PC-9 (cell line): ENCODE data around the gene PANX2. TPM values are rescaled to one million over a fixed set of nuclear protein-coding genes. Genes with fewer than 3 reads are reported as not detected.
"Not testable (repeated sequence)": the region's sequence is repeated elsewhere in the genome, so short reads cannot be mapped to it uniquely, and the experiment has no call there.

Experiments
- BruUV-seq: library from RNA; stranded (reverse); fragments of 400-500 nt; replicated peaks from 2 replicates; lab custom pipeline; 2021; lab: Mats Ljungman, UMichigan
- CTCF ChIA-PET: fragments of 300-600 bp; sonication (Branson Sonifier 250); formaldehyde crosslinking; loops from one replicate; lab custom pipeline; 2022; ENCODE audit warnings: antibody characterized with exemption; lab: Charles Lee
- POLR2A ChIA-PET: fragments of 300-600 bp; sonication (Branson Sonifier 250); formaldehyde crosslinking; loops from one replicate; lab custom pipeline; 2022; ENCODE audit warnings: antibody characterized with exemption; ENCODE audit not compliant: unreplicated experiment; lab: Charles Lee
- DNase-seq, 2 experiments: peaks; one replicate each; pipeline versions ENCODE4 v3.0.0 to v3.0.0-alpha.2; 2015 to 2022; ENCODE audit warnings: mixed read lengths in 1 of 2
- H2AFZ ChIP-seq: fragments of 200-600 bp; sonication (generic); 2 replicates; pipeline ENCODE4 v1.8.1; 2017; ENCODE audit warnings: antibody characterized with exemption
- H3F3A ChIP-seq: fragments of 200-600 bp; sonication (generic); 2 replicates; pipeline ENCODE4 v1.8.1; 2017; ENCODE audit warnings: antibody characterized with exemption, mild to moderate bottlenecking, low read depth; ENCODE audit not compliant: insufficient read depth
- H3K27ac ChIP-seq: fragments of 200-600 bp; sonication (generic); 2 replicates; pipeline ENCODE4 v1.6.1; 2016; ENCODE audit warnings: mixed run types
- H3K27me3 ChIP-seq: fragments of 200-600 bp; sonication (generic); 2 replicates; pipeline ENCODE4 v1.6.1; 2016; ENCODE audit warnings: low read depth, mixed run types; ENCODE audit not compliant: insufficient read depth
- H3K36me3 ChIP-seq: fragments of 200-600 bp; sonication (generic); 2 replicates; pipeline ENCODE4 v1.6.1; 2016; ENCODE audit warnings: low read depth, mixed run types
- H3K4me1 ChIP-seq: fragments of 200-600 bp; sonication (generic); replicated peaks from 2 replicates; pipeline ENCODE4 v1.6.1; 2016; ENCODE audit warnings: mixed run types; ENCODE audit not compliant: insufficient read depth
- H3K4me2 ChIP-seq: fragments of 200-600 bp; sonication (generic); 2 replicates; pipeline ENCODE4 v1.6.1; 2017; ENCODE audit warnings: mixed run types
- H3K4me3 ChIP-seq: fragments of 200-600 bp; sonication (generic); 2 replicates; pipeline ENCODE4 v1.6.1; 2016; ENCODE audit warnings: mixed run types
- H3K79me2 ChIP-seq: fragments of 200-600 bp; sonication (generic); 2 replicates; pipeline ENCODE4 v1.6.1; 2017; ENCODE audit warnings: low read depth, mixed run types
- H3K9me2 ChIP-seq: fragments of 200-600 bp; sonication (generic); 2 replicates; pipeline ENCODE4 v1.8.1; 2017; ENCODE audit warnings: mild to moderate bottlenecking; ENCODE audit not compliant: insufficient read depth
- H3K9me3 ChIP-seq: fragments of 200-600 bp; sonication (generic); 2 replicates; pipeline ENCODE4 v1.8.1; 2016; ENCODE audit warnings: low read depth; ENCODE audit not compliant: insufficient read depth
- H4K20me1 ChIP-seq: fragments of 200-600 bp; sonication (generic); 2 replicates; pipeline ENCODE4 v1.8.1; 2017; ENCODE audit not compliant: insufficient read depth
- CTCF ChIP-seq: fragments of 200-600 bp; sonication (generic); conservative IDR thresholded peaks from 2 replicates; pipeline ENCODE4 v1.6.1; 2017; ENCODE audit warnings: mixed run types, antibody characterized with exemption, mild to moderate bottlenecking, moderate library complexity
- EZH2 ChIP-seq: fragments of 200-600 bp; sonication (generic); IDR thresholded peaks from 2 replicates; pipeline ENCODE4 v1.8.0; 2017; ENCODE audit warnings: antibody characterized with exemption, low read depth
- intact Hi-C: fragments of 100-400 bp; cut with micrococcal nuclease; formaldehyde crosslinking; loops from one replicate; pipeline ENCODE4 v1.10.0; 2022; ENCODE audit not compliant: unreplicated experiment
- total RNA-seq: library from RNA; stranded (reverse); gene quantifications from 2 replicates; pipeline ENCODE4 v1.2.3, GENCODE V29; 2021

Gene PANX2
- total RNA-seq, 1 experiment from 2014 or later, result 51.7 TPM

- DNase-seq, result no peak
- H3K9me3 ChIP-seq, result no peaks in the 10 kb centered on the region
- H3K9me2 ChIP-seq, result no peaks in the 10 kb centered on the region
- no peak overlapping the region for H3K4me3 ChIP-seq
- no peaks in the 10 kb centered on the region for H3K79me2 ChIP-seq
- H3F3A ChIP-seq, result no peaks in the 10 kb centered on the region
- POLR2A ChIA-PET, result no interaction called here
- H2AFZ ChIP-seq, result no peak overlapping the region
- no peak for TF ChIP-seq EZH2
- TF ChIP-seq CTCF, result no peak
- intact Hi-C loops, result no loop called here
- H3K4me1 ChIP-seq, result no peaks in the 10 kb centered on the region
- H3K4me2 ChIP-seq, result no peak overlapping the region
- no peaks in the 10 kb centered on the region for H4K20me1 ChIP-seq
- CTCF ChIA-PET, result no interaction called here
- H3K27me3 ChIP-seq, result peaks cover 21% of the 10 kb centered on the region; the same call in 1 of the 2 replicates
- BruUV-seq, result no TSS peak
- H3K36me3 ChIP-seq, result no peaks in the 10 kb centered on the region
- H3K27ac ChIP-seq, result no peak overlapping the region
These were observed 8.1 kb upstream of the PANX2 start for GRCh38 chr22:50162391-50162956.

- Histone ChIP-seq H3K9me3 (no peaks in the 10 kb centered on the region), H4K20me1 (no peaks in the 10 kb centered on the region), H3K4me2 (no peak overlapping the region), H3K9me2 (no peaks in the 10 kb centered on the region), H3K27me3 (no peaks in the 10 kb centered on the region), H3K4me1 (peaks cover 4% of the 10 kb centered on the region; the same call in 1 of the 2 replicates), H3F3A (no peaks in the 10 kb centered on the region), H3K4me3 (no peak overlapping the region), H2AFZ (no peak overlapping the region), H3K79me2 (no peaks in the 10 kb centered on the region), H3K36me3 (no peaks in the 10 kb centered on the region), H3K27ac (no peak overlapping the region)
- ChIA-PET CTCF (no interaction called here), POLR2A (interaction anchor here (0.7 kb wide), 1 partner anchor 25 kb away, joined by 3 read pairs; no protein-coding TSS in a partner anchor)
- DNase-seq, result no peak
- no TSS peak for BruUV-seq
- intact Hi-C loops, result no loop called here
- TF ChIP-seq EZH2 (no peak), CTCF (no peak)
These were observed 5.0 kb upstream of the PANX2 start for GRCh38 chr22:50165436-50166123.

- H3F3A ChIP-seq, result peaks cover 10% of the 10 kb centered on the region; the same call in 1 of the 2 replicates
- no peaks in the 10 kb centered on the region for H3K9me3 ChIP-seq
- no peak for TF ChIP-seq EZH2
- no peak for TF ChIP-seq CTCF
- H3K9me2 ChIP-seq, result no peaks in the 10 kb centered on the region
- intact Hi-C loops, result no loop called here
- no peaks in the 10 kb centered on the region for H3K27me3 ChIP-seq
- H3K4me2 ChIP-seq, result no peak overlapping the region
- DNase-seq, result no peak
- H3K79me2 ChIP-seq, result peaks cover 4% of the 10 kb centered on the region; the same call in 1 of the 2 replicates
- no TSS peak for BruUV-seq
- no peaks in the 10 kb centered on the region for H4K20me1 ChIP-seq
- H3K36me3 ChIP-seq, result no peaks in the 10 kb centered on the region
- ChIA-PET CTCF (no interaction called here), POLR2A (no interaction called here)
- no peak overlapping the region for H3K4me3 ChIP-seq
- no peak overlapping the region for H3K27ac ChIP-seq
- H3K4me1 ChIP-seq, result peaks cover 13% of the 10 kb centered on the region
- no peak overlapping the region for H2AFZ ChIP-seq
These were observed 2.6 kb upstream of the PANX2 start for GRCh38 chr22:50167689-50168489.

GRCh38 chr22:50168490-50169180 lies 1.9 kb upstream of the PANX2 start:
- intact Hi-C loops, H3K4me3 ChIP-seq, H2AFZ ChIP-seq, H4K20me1 ChIP-seq, DNase-seq, H3K27me3 ChIP-seq, BruUV-seq, H3K79me2 ChIP-seq, H3K27ac ChIP-seq, CTCF ChIA-PET, H3K9me2 ChIP-seq, POLR2A ChIA-PET, H3K36me3 ChIP-seq, H3K9me3 ChIP-seq, H3K4me2 ChIP-seq, H3F3A ChIP-seq: not testable (repeated sequence)
- H3K4me1 ChIP-seq, result peaks cover 13% of the 10 kb centered on the region
